GOT3 (cell line): ENCODE data around the gene SORCS2.
A peak's percentile ranks its signal among the peaks of the same experiment; 100 is the strongest.

Experiments used
- DNase-seq: peaks from one replicate; lab custom pipeline; 2025; ENCODE audit warnings: mixed read lengths; lab: John Stamatoyannopoulos, UW

The SORCS2 gene

GRCh38 chr4:7192252-7193029 is at the start of gene SORCS2:
Gene SORCS2, plus strand, starts transcription at chr4:7192538.
- peak; percentile 22 for DNase-seq

GRCh38 chr4:7144374-7145290 is 47.7 kb upstream of the SORCS2 start:
- DNase-seq: no peak

DNA sequence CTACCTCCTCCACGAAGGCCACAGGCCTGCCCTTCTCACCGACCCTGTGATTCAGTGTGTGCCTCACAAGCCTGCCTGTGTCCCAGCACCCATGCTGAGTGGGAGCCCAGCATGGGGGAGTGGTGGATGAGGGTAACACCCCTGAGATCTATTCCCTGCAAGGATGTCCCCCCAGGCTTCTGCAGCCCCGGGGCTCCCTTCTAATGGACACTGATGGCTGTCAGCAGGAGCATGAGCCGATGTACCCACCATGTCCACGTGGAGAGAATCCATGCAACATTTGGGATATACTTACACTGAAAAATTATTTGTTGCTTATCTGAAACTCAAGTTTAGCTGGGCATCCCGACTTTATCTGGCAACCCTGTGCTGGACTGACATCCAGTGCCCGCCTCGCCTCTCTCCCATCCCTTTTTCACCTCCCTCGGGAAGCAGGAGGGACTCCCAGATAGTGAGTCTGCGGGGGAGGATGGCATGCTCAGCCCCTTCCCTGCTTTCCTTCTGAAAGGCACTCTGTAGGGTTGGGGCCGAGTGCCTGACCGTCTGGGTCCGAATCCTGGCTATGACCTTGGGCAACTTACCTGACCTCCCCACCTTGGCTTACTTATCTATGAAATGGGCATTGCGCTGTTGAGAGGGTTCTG is 46.9 kb upstream of the SORCS2 start:
- DNase-seq: no peak

DNA sequence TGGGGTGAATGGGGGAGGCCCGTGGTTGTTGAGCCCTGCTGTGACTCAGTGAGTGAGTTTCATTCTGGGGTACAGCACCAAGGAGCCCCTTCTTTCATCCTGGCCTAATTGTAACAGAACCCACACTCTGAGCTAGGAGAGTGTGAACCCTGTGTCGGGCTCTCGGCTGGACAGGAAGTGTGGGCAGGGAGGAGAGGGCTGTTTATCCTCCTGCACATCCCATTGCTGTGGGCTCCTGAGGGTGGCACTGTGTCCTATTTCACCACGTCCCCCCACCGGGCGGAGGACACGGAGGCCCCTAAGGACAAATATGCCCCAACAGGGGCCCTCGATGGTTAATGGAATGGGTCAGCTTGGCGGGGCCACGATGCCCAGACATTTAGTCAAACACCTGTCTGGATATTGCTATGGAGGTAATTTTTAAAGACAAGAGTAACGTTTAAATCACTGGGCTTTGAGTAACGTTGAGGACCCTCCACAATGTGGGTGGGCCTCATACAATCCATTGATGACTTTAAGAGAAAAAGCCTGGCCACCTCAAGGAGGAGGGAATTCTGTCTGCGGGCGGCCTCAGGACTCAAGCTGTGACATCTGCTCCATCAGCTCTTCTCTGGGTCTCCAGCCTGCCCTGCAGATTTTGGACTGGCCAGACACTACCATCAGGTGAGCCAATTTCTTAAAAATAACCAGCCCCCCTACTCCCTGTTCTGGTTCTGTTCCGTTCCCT is 46.1 kb upstream of the SORCS2 start:
- no peak for DNase-seq

GRCh38 chr4:7146786-7147115 is 45.6 kb upstream of the SORCS2 start:
- DNase-seq: no peak

- DNase-seq: no peak
These were observed 45.1 kb upstream of the SORCS2 start for GRCh38 chr4:7147261-7147660.

DNA sequence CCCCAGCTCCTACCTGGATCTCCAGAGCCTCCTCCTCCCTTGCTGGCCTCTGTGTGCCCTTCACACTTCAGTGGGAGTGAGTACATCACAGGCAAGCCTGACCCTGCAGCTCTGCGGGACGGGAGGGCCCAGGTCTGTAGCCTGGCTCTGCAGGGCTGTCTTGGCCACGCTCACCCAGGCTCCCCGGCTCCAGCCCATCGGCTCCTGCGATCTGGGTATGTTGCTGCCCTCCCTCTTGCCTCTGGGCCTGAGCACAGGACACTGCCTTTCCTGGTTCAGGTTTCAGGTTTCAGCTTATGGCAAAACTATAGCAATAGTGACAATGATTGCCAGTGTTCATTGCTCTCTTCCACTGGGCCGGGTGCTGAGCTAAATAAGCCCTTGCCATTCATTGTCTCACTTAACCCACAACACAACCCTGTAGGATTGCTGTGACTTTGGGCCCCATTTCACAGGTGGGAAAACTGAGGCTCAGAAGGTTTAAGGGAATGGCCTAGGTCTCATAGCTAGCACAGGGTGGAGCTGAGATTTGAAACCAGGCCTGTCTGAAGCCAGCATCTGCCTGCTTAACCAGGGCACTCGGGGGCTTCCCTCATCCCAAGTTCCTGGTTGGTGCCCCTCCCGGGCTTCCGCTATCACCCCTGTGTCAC is 44.6 kb upstream of the SORCS2 start:
- no peak for DNase-seq

DNA sequence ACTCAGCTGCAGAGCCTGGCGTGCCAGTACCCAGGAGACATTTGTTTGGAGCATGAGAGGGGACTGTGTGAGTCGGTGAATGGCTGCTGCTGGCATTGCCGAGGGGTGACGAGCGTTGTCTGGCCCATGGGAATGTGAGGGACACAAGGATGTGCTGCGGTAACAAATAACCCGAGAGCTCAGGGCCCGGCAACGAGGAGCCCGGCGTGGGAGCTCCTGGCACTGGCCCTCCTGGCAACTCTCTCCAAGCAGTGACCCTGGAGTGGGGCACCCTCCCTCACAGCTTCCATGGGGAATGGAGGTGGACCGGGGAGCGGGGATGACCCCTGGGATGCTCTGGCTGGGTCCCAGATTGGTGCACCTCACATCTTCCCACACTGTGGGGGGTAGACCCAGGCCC is 44.0 kb upstream of the SORCS2 start:
- DNase-seq: no peak

- no peak for DNase-seq
These were observed 42.2 kb upstream of the SORCS2 start for GRCh38 chr4:7150036-7150635.

DNA sequence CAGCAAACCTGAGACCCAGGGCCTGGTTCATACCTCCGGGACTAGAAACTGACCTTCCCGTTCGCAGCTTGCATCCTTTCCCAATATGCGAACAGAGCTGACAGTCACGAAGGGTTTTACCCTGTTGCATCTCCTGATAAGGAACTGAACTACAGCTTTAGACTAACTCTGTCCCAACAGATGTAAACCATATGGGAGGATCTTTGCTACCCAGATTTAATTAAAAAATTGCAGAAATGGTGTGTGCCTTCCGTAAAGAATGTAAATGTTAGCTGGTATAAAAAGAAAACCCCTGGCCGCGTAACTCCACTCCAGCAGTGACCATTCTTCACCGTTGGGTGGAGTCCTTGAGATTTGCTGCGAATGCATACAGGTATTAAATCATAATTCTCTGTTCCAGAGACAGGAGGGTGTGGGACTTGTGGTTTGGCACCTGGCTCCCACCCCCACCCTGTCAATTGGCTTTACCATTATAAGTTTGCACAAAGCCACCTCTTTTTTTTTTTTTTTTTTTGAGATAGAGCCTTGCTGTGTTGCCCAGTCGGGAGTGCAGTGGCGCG is 40.6 kb upstream of the SORCS2 start:
- no peak for DNase-seq

GRCh38 chr4:7153711-7154110 is 38.6 kb upstream of the SORCS2 start:
- DNase-seq: no peak

GRCh38 chr4:7154351-7154981 is 37.9 kb upstream of the SORCS2 start:
- no peak for DNase-seq

DNA sequence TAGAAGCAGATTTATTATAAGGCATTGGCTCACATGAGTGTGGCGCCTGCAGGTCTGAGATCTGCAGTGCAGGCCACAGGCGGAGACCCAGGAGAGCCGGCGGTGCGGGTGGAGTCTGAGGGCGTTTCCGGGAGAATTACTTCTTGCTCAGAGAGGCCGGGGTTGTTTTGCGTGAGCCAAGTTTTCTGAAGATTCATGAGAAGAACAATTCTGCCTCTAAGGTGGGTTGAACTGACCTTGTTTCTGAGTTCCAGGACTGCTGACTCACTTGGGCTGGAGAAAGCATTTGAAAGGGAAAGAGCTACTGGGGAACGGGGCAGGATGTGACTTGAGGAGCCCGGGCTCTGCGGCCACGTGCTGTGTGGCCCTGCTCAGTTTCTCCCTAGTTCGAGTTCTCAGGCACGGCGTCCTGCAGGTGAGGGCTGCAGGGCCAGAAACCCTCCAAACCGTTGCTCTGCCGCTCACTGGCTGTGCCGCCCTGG is 36.7 kb upstream of the SORCS2 start:
- no peak for DNase-seq

DNA sequence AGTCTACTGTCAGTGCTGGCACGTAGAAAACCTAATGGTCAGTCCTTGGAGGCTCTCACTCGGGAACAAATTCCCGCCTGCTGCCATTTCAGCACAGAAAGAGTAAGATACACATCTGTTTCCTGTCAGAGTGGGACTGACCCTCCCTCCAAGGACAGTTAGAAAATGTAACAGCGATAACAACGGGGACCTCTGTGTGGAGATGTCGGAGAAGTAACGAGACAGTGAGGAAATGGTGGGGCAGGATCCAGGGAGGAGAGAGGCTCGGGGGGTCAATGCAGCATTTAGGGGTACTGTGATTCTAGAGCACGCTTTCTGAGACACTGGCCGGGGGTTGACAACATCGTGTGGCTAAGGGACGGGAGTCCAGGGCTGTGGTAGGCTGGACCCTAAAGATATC is 36.0 kb upstream of the SORCS2 start:
- DNase-seq: no peak

GRCh38 chr4:7156761-7157488 is 35.4 kb upstream of the SORCS2 start:
- DNase-seq: no peak

DNA sequence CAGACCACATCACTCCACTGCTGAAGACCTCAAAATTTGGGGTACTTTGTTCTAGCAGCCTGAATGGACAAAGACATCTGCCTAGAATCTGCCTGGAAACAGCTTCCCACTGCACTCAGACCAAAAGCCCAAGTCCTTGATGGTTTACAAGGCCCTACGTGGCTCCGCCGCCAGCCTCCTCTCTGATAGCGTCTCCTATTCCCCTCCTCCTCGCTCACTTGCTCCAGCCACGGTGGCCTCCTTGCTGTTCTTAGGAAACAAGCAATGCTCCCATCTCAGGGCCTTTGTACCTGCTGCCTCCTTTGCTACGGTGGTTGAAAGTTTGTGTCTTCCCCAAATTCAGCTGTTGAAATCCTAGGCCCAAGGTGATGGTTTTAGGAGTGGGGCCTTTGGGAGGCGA is 34.7 kb upstream of the SORCS2 start:
- no peak for DNase-seq

- DNase-seq: no peak
These were observed 34.1 kb upstream of the SORCS2 start for GRCh38 chr4:7158081-7158750.

DNA sequence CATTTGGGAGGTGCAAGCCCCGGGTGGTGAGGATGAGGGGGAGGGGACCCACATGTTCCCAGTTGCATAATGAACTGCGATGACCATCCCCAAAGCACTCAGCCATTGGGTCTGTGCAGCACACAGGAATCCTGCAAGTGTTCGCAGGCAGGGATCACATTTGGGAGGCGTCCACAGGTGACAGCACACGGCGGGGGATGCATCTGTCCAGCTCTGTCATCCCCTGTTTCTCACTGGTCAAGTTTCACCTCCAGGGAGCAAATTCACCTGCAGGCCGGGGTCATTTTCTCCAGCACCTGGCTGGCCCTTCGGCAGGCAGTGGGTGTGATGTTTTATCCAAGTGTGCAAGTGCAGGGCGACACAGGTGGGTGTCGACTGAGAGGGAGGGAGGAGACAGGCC is 33.3 kb upstream of the SORCS2 start:
- DNase-seq: no peak

DNA sequence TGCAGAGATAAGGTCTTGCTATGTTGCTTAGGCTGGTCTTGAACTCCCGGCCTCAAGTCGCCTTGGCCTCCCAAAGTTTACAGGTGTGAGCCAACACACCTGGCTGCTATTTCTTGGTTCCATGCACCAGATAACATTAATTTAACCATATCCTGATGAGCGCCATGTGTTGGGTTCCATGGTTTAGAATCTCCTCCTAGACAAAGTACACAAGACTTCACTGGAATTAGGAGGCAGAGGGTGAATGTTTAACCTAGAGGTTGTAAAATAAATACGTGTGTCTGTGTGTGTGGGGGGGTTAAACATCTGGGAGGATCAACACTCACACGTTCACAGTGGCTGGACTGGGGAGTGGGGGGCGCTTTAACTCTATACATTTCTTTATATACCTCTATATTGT is 32.4 kb upstream of the SORCS2 start:
- no peak for DNase-seq
